Measurements from ENCODE around the gene CMTM4. TPM values are rescaled to one million over a fixed set of nuclear protein-coding genes. Genes with fewer than 3 reads are reported as not detected.

Gene CMTM4
- total RNA-seq, 1 donor from 2014 or later = 15.5 TPM

- no peak for TF ChIP-seq CTCF (IDR thresholded peaks at IDR 0.05; ENCODE audit: unreplicated experiment)
- DNase-seq (ENCODE audit: low spot score) = peak; percentile 65
- peak overlapping the region; percentile 84 for H3K27ac Mint-ChIP-seq (ENCODE audit: unreplicated experiment)
- H3K9me3 Mint-ChIP-seq (ENCODE audit: unreplicated experiment) = no peaks in the 10 kb centered on the region
- H3K36me3 Mint-ChIP-seq (ENCODE audit: low read depth, unreplicated experiment) = peaks cover 9% of the 10 kb centered on the region
- H3K27me3 Mint-ChIP-seq (ENCODE audit: unreplicated experiment) = peaks cover 14% of the 10 kb centered on the region
- peaks cover 36% of the 10 kb centered on the region for H3K4me1 Mint-ChIP-seq (ENCODE audit: unreplicated experiment)
- peak overlapping the region; percentile 93 for H3K4me3 Mint-ChIP-seq (ENCODE audit: unreplicated experiment)
These were observed 92.8 kb downstream of the CMTM4 start for GRCh38 chr16:66603537-66604375.

- Mint-ChIP-seq H3K27me3 (ENCODE audit: unreplicated experiment) (peaks cover 9% of the 10 kb centered on the region), H3K4me1 (ENCODE audit: unreplicated experiment) (peaks cover 18% of the 10 kb centered on the region), H3K9me3 (ENCODE audit: unreplicated experiment) (no peaks in the 10 kb centered on the region), H3K36me3 (ENCODE audit: low read depth, unreplicated experiment) (peaks cover 6% of the 10 kb centered on the region), H3K4me3 (ENCODE audit: unreplicated experiment) (no peak overlapping the region), H3K27ac (ENCODE audit: unreplicated experiment) (no peak overlapping the region)
- no peak for DNase-seq (ENCODE audit: low spot score)
- TF ChIP-seq CTCF (IDR thresholded peaks at IDR 0.05; ENCODE audit: unreplicated experiment) = no peak
These were observed 95.1 kb downstream of the CMTM4 start for GRCh38 chr16:66601471-66601870.

GRCh38 chr16:66600477-66600876, 96.1 kb downstream of the CMTM4 start:
- no peak for TF ChIP-seq CTCF (IDR thresholded peaks at IDR 0.05; ENCODE audit: unreplicated experiment)
- Mint-ChIP-seq H3K27me3 (ENCODE audit: unreplicated experiment) (peaks cover 8% of the 10 kb centered on the region), H3K27ac (ENCODE audit: unreplicated experiment) (peak overlapping the region; percentile 32), H3K4me3 (ENCODE audit: unreplicated experiment) (peak overlapping the region; percentile 57), H3K36me3 (ENCODE audit: low read depth, unreplicated experiment) (peaks cover 6% of the 10 kb centered on the region), H3K9me3 (ENCODE audit: unreplicated experiment) (no peaks in the 10 kb centered on the region), H3K4me1 (ENCODE audit: unreplicated experiment) (peaks cover 12% of the 10 kb centered on the region)
- DNase-seq (ENCODE audit: low spot score) = no peak

- H3K4me1 Mint-ChIP-seq (ENCODE audit: unreplicated experiment) = peaks cover 15% of the 10 kb centered on the region
- H3K9me3 Mint-ChIP-seq (ENCODE audit: unreplicated experiment) = no peaks in the 10 kb centered on the region
- peaks cover 8% of the 10 kb centered on the region for H3K27me3 Mint-ChIP-seq (ENCODE audit: unreplicated experiment)
- TF ChIP-seq CTCF (IDR thresholded peaks at IDR 0.05; ENCODE audit: unreplicated experiment) = no peak
- no peak overlapping the region for H3K27ac Mint-ChIP-seq (ENCODE audit: unreplicated experiment)
- DNase-seq (ENCODE audit: low spot score) = no peak
- no peak overlapping the region for H3K4me3 Mint-ChIP-seq (ENCODE audit: unreplicated experiment)
- H3K36me3 Mint-ChIP-seq (ENCODE audit: low read depth, unreplicated experiment) = peaks cover 6% of the 10 kb centered on the region
These were observed 96.8 kb downstream of the CMTM4 start for GRCh38 chr16:66599726-66600125.

GRCh38 chr16:66598111-66598510, 98.4 kb downstream of the CMTM4 start:
- H3K36me3 Mint-ChIP-seq (ENCODE audit: low read depth, unreplicated experiment) = peaks cover 6% of the 10 kb centered on the region
- no peak for TF ChIP-seq CTCF (IDR thresholded peaks at IDR 0.05; ENCODE audit: unreplicated experiment)
- no peak for DNase-seq (ENCODE audit: low spot score)
- H3K4me3 Mint-ChIP-seq (ENCODE audit: unreplicated experiment) = no peak overlapping the region
- H3K4me1 Mint-ChIP-seq (ENCODE audit: unreplicated experiment) = peaks cover 6% of the 10 kb centered on the region
- no peaks in the 10 kb centered on the region for H3K9me3 Mint-ChIP-seq (ENCODE audit: unreplicated experiment)
- H3K27ac Mint-ChIP-seq (ENCODE audit: unreplicated experiment) = no peak overlapping the region
- H3K27me3 Mint-ChIP-seq (ENCODE audit: unreplicated experiment) = peaks cover 5% of the 10 kb centered on the region

All from endothelial cell (in vitro differentiated cells).